Mesendoderm (in vitro differentiated cells): Measurements from ENCODE around the gene ACP6.

Experiments
- DNase-seq: peaks from one replicate; pipeline ENCODE4 v3.0.0; 2013
- H2AK5ac ChIP-seq: 2 replicates; pipeline ENCODE4 v1.6.1; 2013; ENCODE audit warnings: low read length, inconsistent platforms
- H2BK120ac ChIP-seq: 2 replicates; pipeline ENCODE4 v1.6.1; 2013; ENCODE audit warnings: low read depth, mild to moderate bottlenecking, low read length, moderate library complexity, mixed read lengths
- H2BK15ac ChIP-seq: replicated peaks from 2 replicates; pipeline ENCODE4 v1.6.1; 2013; ENCODE audit warnings: low read depth, mild to moderate bottlenecking, moderate library complexity
- H2BK5ac ChIP-seq: 2 replicates; pipeline ENCODE4 v1.6.1; 2013; ENCODE audit warnings: low read length, inconsistent platforms
- H3K18ac ChIP-seq: 2 replicates; pipeline ENCODE4 v1.6.1; 2013; ENCODE audit warnings: mild to moderate bottlenecking, low read length, mixed read lengths
- H3K23ac ChIP-seq: one replicate; pipeline ENCODE4 v1.6.1; 2013; ENCODE audit warnings: low read length
- H3K27ac ChIP-seq: 2 replicates; pipeline ENCODE4 v1.5.1; 2013; ENCODE audit warnings: low read depth, mild to moderate bottlenecking, inconsistent platforms, low read length, moderate library complexity
- H3K27me3 ChIP-seq: 2 replicates; pipeline ENCODE4 v1.6.1; 2013; ENCODE audit warnings: low read length, control low read depth, mild to moderate bottlenecking, inconsistent platforms; ENCODE audit not compliant: insufficient read depth, poor library complexity
- H3K36me3 ChIP-seq: 2 replicates; pipeline ENCODE4 v1.6.1; 2013; ENCODE audit warnings: low read length, inconsistent platforms; ENCODE audit not compliant: control insufficient read depth, insufficient read depth
- H3K4ac ChIP-seq: one replicate; pipeline ENCODE4 v1.6.1; 2013; ENCODE audit warnings: low read depth, mild to moderate bottlenecking, low read length, moderate library complexity
- H3K4me1 ChIP-seq: 2 replicates; pipeline ENCODE4 v1.6.1; 2013; ENCODE audit warnings: low read depth, low read length, inconsistent platforms; ENCODE audit not compliant: control insufficient read depth
- H3K4me2 ChIP-seq: 2 replicates; pipeline ENCODE4 v1.6.1; 2013; ENCODE audit warnings: low read length
- H3K4me3 ChIP-seq: 2 replicates; pipeline ENCODE4 v1.5.1; 2013; ENCODE audit warnings: mild to moderate bottlenecking, low read length
- H3K56ac ChIP-seq: one replicate; pipeline ENCODE4 v1.6.1; 2013; ENCODE audit warnings: low read length
- H3K79me1 ChIP-seq: 2 replicates; pipeline ENCODE4 v1.6.1; 2013; ENCODE audit warnings: low read length, inconsistent platforms
- H3K79me2 ChIP-seq: 2 replicates; pipeline ENCODE4 v1.6.1; 2013; ENCODE audit warnings: mild to moderate bottlenecking, low read length; ENCODE audit not compliant: control insufficient read depth, insufficient read depth
- H3K9ac ChIP-seq: 2 replicates; pipeline ENCODE4 v1.6.1; 2013; ENCODE audit warnings: low read length, inconsistent platforms
- H4K5ac ChIP-seq: one replicate; pipeline ENCODE4 v1.6.1; 2013; ENCODE audit warnings: low read length
- H4K8ac ChIP-seq: one replicate; pipeline ENCODE4 v1.6.1; 2013; ENCODE audit warnings: low read depth, mild to moderate bottlenecking, control low read depth, low read length, moderate library complexity
- WGBS: extraction: QIAGEN DNeasy Blood & Tissue Kit; methylation state at CpG from one replicate; pipeline ENCODE4 v1.1.7; 2013; ENCODE audit warnings: low lambda C conversion rate, missing lambda C conversion rate; ENCODE audit not compliant: insufficient coverage; ENCODE audit errors: extremely low coverage; 5-methylcytosine and 5-hydroxymethylcytosine counted together

ACP6 gene

GRCh38 chr1:147630022-147630421 lies 40.3 kb downstream of the ACP6 start:
- WGBS: no CpG with 5 or more reads among the region's 6 CpGs
- DNase-seq: no peak

GRCh38 chr1:147628441-147628840 lies 41.9 kb downstream of the ACP6 start:
- no peaks in the 10 kb centered on the region for H3K36me3 ChIP-seq
- no peak overlapping the region for H3K4me2 ChIP-seq
- H4K5ac ChIP-seq: no peak overlapping the region
- H3K4me3 ChIP-seq: no peak overlapping the region
- no peak overlapping the region for H3K27ac ChIP-seq
- no peak overlapping the region for H2BK15ac ChIP-seq
- no peak overlapping the region for H3K18ac ChIP-seq
- H2BK120ac ChIP-seq: no peak overlapping the region
- no peak overlapping the region for H3K23ac ChIP-seq
- no peaks in the 10 kb centered on the region for H3K79me1 ChIP-seq
- H3K79me2 ChIP-seq: no peaks in the 10 kb centered on the region
- H3K9ac ChIP-seq: no peak overlapping the region
- H2BK5ac ChIP-seq: no peak overlapping the region
- no peak overlapping the region for H3K4ac ChIP-seq
- no peaks in the 10 kb centered on the region for H3K27me3 ChIP-seq
- no CpG with 5 or more reads among the region's 5 CpGs for WGBS
- no peak for DNase-seq
- no peaks in the 10 kb centered on the region for H3K4me1 ChIP-seq
- no peak overlapping the region for H3K56ac ChIP-seq
- no peak overlapping the region for H2AK5ac ChIP-seq
- H4K8ac ChIP-seq: no peak overlapping the region

More at GRCh38 chr1:147630022-147630421, 40.3 kb downstream of the ACP6 start:
- H2BK5ac ChIP-seq: no peak overlapping the region
- H3K23ac ChIP-seq: no peak overlapping the region
- H3K4me3 ChIP-seq: no peak overlapping the region
- no peak overlapping the region for H3K18ac ChIP-seq
- no peaks in the 10 kb centered on the region for H3K79me2 ChIP-seq
- H4K5ac ChIP-seq: no peak overlapping the region
- H2AK5ac ChIP-seq: no peak overlapping the region
- no peaks in the 10 kb centered on the region for H3K27me3 ChIP-seq
- H3K36me3 ChIP-seq: no peaks in the 10 kb centered on the region
- no peaks in the 10 kb centered on the region for H3K79me1 ChIP-seq
- no peak overlapping the region for H3K56ac ChIP-seq
- no peak overlapping the region for H3K4me2 ChIP-seq
- no peak overlapping the region for H2BK120ac ChIP-seq
- no peak overlapping the region for H3K4ac ChIP-seq
- no peaks in the 10 kb centered on the region for H3K4me1 ChIP-seq
- no peak overlapping the region for H3K27ac ChIP-seq
- H3K9ac ChIP-seq: no peak overlapping the region
- no peak overlapping the region for H4K8ac ChIP-seq
- no peak overlapping the region for H2BK15ac ChIP-seq

- H3K4me1 ChIP-seq: no peaks in the 10 kb centered on the region
- no peaks in the 10 kb centered on the region for H3K27me3 ChIP-seq
- H3K79me1 ChIP-seq: no peaks in the 10 kb centered on the region
- WGBS: 100% methylated on average over 1 of the region's 3 CpGs
- no peak overlapping the region for H3K9ac ChIP-seq
- H2AK5ac ChIP-seq: no peak overlapping the region
- H4K8ac ChIP-seq: no peak overlapping the region
- H3K4me3 ChIP-seq: no peak overlapping the region
- no peak overlapping the region for H3K4me2 ChIP-seq
- H3K23ac ChIP-seq: no peak overlapping the region
- DNase-seq: peak; percentile 56
- no peak overlapping the region for H3K27ac ChIP-seq
- H4K5ac ChIP-seq: no peak overlapping the region
- H3K36me3 ChIP-seq: no peaks in the 10 kb centered on the region
- no peak overlapping the region for H3K4ac ChIP-seq
- H2BK5ac ChIP-seq: no peak overlapping the region
- no peak overlapping the region for H2BK15ac ChIP-seq
- no peak overlapping the region for H3K18ac ChIP-seq
- H3K79me2 ChIP-seq: no peaks in the 10 kb centered on the region
- H2BK120ac ChIP-seq: no peak overlapping the region
- H3K56ac ChIP-seq: no peak overlapping the region
These were observed 42.8 kb downstream of the ACP6 start for GRCh38 chr1:147627435-147628110.

GRCh38 chr1:147626739-147627138 lies 43.6 kb downstream of the ACP6 start:
- WGBS: no CpG with 5 or more reads among the region's 5 CpGs
- no peak overlapping the region for H4K8ac ChIP-seq
- no peak overlapping the region for H3K18ac ChIP-seq
- no peaks in the 10 kb centered on the region for H3K4me1 ChIP-seq
- no peak overlapping the region for H2BK120ac ChIP-seq
- no peak overlapping the region for H3K4ac ChIP-seq
- H3K4me2 ChIP-seq: no peak overlapping the region
- H3K23ac ChIP-seq: no peak overlapping the region
- H3K36me3 ChIP-seq: peaks cover 3% of the 10 kb centered on the region
- no peak overlapping the region for H4K5ac ChIP-seq
- H3K4me3 ChIP-seq: no peak overlapping the region
- H3K27me3 ChIP-seq: no peaks in the 10 kb centered on the region
- DNase-seq: no peak
- H2BK15ac ChIP-seq: no peak overlapping the region
- no peak overlapping the region for H3K56ac ChIP-seq
- no peaks in the 10 kb centered on the region for H3K79me1 ChIP-seq
- H2AK5ac ChIP-seq: no peak overlapping the region
- H2BK5ac ChIP-seq: no peak overlapping the region
- no peak overlapping the region for H3K9ac ChIP-seq
- no peaks in the 10 kb centered on the region for H3K79me2 ChIP-seq
- no peak overlapping the region for H3K27ac ChIP-seq

DNA sequence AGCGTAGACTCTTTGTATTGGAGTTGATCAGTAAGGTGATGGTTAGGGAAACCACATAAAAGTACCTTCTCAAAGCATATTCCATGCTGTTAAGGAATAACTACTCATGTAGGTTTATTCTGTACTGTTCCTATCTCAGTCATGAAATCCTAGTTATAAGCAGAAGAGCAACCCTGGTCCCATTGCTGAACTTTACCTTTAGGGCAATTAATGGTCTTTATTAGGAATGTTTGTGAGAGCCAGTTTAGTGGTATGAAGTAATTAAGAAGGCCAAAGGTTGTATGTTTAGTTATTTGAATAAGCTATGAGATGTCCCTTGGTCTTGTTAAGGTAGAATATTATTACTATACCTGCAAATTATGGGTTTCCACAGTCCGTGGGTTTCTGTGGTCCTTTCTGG lies 44.0 kb downstream of the ACP6 start:
- peaks cover 5% of the 10 kb centered on the region for H3K36me3 ChIP-seq
- H3K23ac ChIP-seq: no peak overlapping the region
- WGBS: no CpG with 5 or more reads among the region's 2 CpGs
- H2BK5ac ChIP-seq: no peak overlapping the region
- no peak overlapping the region for H4K8ac ChIP-seq
- no peak overlapping the region for H4K5ac ChIP-seq
- no peak overlapping the region for H3K4ac ChIP-seq
- no peak overlapping the region for H3K4me3 ChIP-seq
- H3K27me3 ChIP-seq: no peaks in the 10 kb centered on the region
- no peak overlapping the region for H3K56ac ChIP-seq
- H3K4me1 ChIP-seq: no peaks in the 10 kb centered on the region
- no peak overlapping the region for H3K18ac ChIP-seq
- no peak overlapping the region for H3K9ac ChIP-seq
- no peak overlapping the region for H2AK5ac ChIP-seq
- H2BK120ac ChIP-seq: no peak overlapping the region
- no peak for DNase-seq
- no peaks in the 10 kb centered on the region for H3K79me2 ChIP-seq
- H3K4me2 ChIP-seq: no peak overlapping the region
- no peak overlapping the region for H3K27ac ChIP-seq
- no peaks in the 10 kb centered on the region for H3K79me1 ChIP-seq
- H2BK15ac ChIP-seq: no peak overlapping the region
